B cell (primary cell): ENCODE measurements around the gene AEN. TPM values are rescaled to one million over a fixed set of nuclear protein-coding genes. Genes with fewer than 3 reads are reported as not detected.

ENCODE experiments used
- ATAC-seq: fragments of 200-7000 bp; cut with Tn5 transposase; one replicate; pipeline ENCODE4 v1.10.0; 2021; ENCODE audit warnings: low read depth, mild to moderate bottlenecking, moderate number of reproducible peaks, moderate library complexity
- CTCF ChIA-PET: fragments of 350-600 bp; sonication (Branson Sonifier 250); formaldehyde crosslinking; loops from one replicate; lab custom pipeline; 2021; ENCODE audit warnings: antibody characterized with exemption, inconsistent platforms; lab: Charles Lee
- POLR2A ChIA-PET: fragments of 350-600 bp; sonication (Branson Sonifier 250); formaldehyde crosslinking; loops from one replicate; lab custom pipeline; 2021; ENCODE audit warnings: antibody characterized with exemption; lab: Charles Lee
- DNase-seq: peaks from one replicate; pipeline ENCODE4 v3.0.0; 2013
- H2AFZ ChIP-seq: 2 replicates; pipeline ENCODE4 v1.6.1; 2012; ENCODE audit warnings: mild to moderate bottlenecking, low read depth, low read length; ENCODE audit not compliant: insufficient read depth, poor library complexity, severe bottlenecking
- H3K27ac ChIP-seq, 2 donors: 1 replicate in 1 of 2; 2 replicates in 1 of 2; pipeline ENCODE4 v1.5.1; 2012 to 2013; ENCODE audit warnings: low read length in 2 of 2, mild to moderate bottlenecking in 2 of 2, moderate library complexity in 1 of 2
- H3K27me3 ChIP-seq, 4 experiments: fragments of 200-600 bp in 1 of 4; sonication (generic) in 1 of 4; replicated peaks in 1 of 4; 1 replicate in 2 of 4; 2 replicates in 2 of 4; pipeline versions ENCODE4 v1.6.1 to v1.7.0; 2013 to 2016; ENCODE audit warnings: low read length in 3 of 4, mild to moderate bottlenecking in 2 of 4, mixed read lengths in 1 of 4, moderate library complexity in 1 of 4; ENCODE audit not compliant: insufficient read depth in 4 of 4, control insufficient read depth in 3 of 4; ENCODE audit errors: control extremely low read depth in 1 of 4
- H3K36me3 ChIP-seq, 2 experiments: replicated peaks in 1 of 2; 1 replicate in 1 of 2; 2 replicates in 1 of 2; pipeline versions ENCODE4 v1.6.1 to v1.7.1; 2013; ENCODE audit warnings: low read length in 1 of 2; ENCODE audit not compliant: insufficient read depth in 2 of 2, control insufficient read depth in 1 of 2; ENCODE audit errors: control extremely low read depth in 1 of 2, extremely low read depth in 1 of 2
- H3K4me1 ChIP-seq, 2 donors: fragments of 200-600 bp in 1 of 2; sonication (generic) in 1 of 2; 1 replicate in 1 of 2; 2 replicates in 1 of 2; pipeline versions ENCODE4 v1.5.1 to v1.6.1; 2013 to 2017; ENCODE audit warnings: low read length in 2 of 2; ENCODE audit not compliant: control insufficient read depth in 2 of 2, insufficient read depth in 2 of 2
- H3K4me2 ChIP-seq: replicated peaks from 2 replicates; pipeline ENCODE3; 2012; ENCODE audit warnings: mild to moderate bottlenecking, low read depth, low read length; ENCODE audit not compliant: poor library complexity, severe bottlenecking
- H3K4me3 ChIP-seq, 5 experiments: fragments of 200-600 bp in 1 of 5; sonication (generic) in 1 of 5; 1 replicate in 3 of 5; 2 replicates in 2 of 5; pipeline versions ENCODE4 v1.5.1 to v1.7.0; 2011 to 2016; ENCODE audit warnings: low read length in 4 of 5, mild to moderate bottlenecking in 4 of 5, low read depth in 2 of 5, control low read depth in 1 of 5, moderate library complexity in 1 of 5; ENCODE audit not compliant: insufficient read depth in 1 of 5; ENCODE audit errors: control extremely low read depth in 1 of 5, extremely low read depth in 1 of 5
- H3K79me2 ChIP-seq: fragments of 200-600 bp; sonication (generic); one replicate; pipeline ENCODE4 v1.6.0; 2016; ENCODE audit warnings: low read length; ENCODE audit not compliant: control insufficient read depth, insufficient read depth
- H3K9ac ChIP-seq: fragments of 200-600 bp; sonication (generic); 2 replicates; pipeline ENCODE4 v1.6.1; 2017; ENCODE audit warnings: mild to moderate bottlenecking, low read length, moderate library complexity
- H3K9me3 ChIP-seq, 3 donors: one replicate each; pipeline versions ENCODE4 v1.6.1 to v1.7.1; 2013; ENCODE audit warnings: low read length in 2 of 3; ENCODE audit not compliant: control insufficient read depth in 2 of 3, insufficient read depth in 1 of 3; ENCODE audit errors: control extremely low read depth in 1 of 3
- H4K20me1 ChIP-seq: 2 replicates; pipeline ENCODE4 v1.6.0; 2012; ENCODE audit warnings: mild to moderate bottlenecking, low read length; ENCODE audit not compliant: insufficient read depth, control insufficient read depth, poor library complexity, severe bottlenecking
- H3K27ac Mint-ChIP-seq: one replicate; pipeline ENCODE4 v1.8.0; 2021; ENCODE audit warnings: mixed read lengths
- H3K27me3 Mint-ChIP-seq: one replicate; pipeline ENCODE4 v1.8.0; 2021; ENCODE audit warnings: mixed read lengths
- H3K4me1 Mint-ChIP-seq: one replicate; pipeline ENCODE4 v1.8.0; 2021; ENCODE audit warnings: mixed read lengths
- H3K4me3 Mint-ChIP-seq: one replicate; pipeline ENCODE4 v1.8.0; 2021; ENCODE audit warnings: mixed read lengths
- H3K9me3 Mint-ChIP-seq: one replicate; pipeline ENCODE4 v1.8.0; 2022; ENCODE audit warnings: mixed read lengths; ENCODE audit not compliant: insufficient read depth
- EZH2 ChIP-seq: IDR thresholded peaks from 2 replicates; pipeline ENCODE4 v1.6.1; 2012; ENCODE audit warnings: borderline replicate concordance, low read depth, mild to moderate bottlenecking, moderate library complexity, low read length; ENCODE audit not compliant: insufficient read depth, poor library complexity, severe bottlenecking
- WGBS: methylation state at CpG from one replicate; pipeline ENCODE4 v1.1.5; 2013; ENCODE audit warnings: missing lambda C conversion rate; ENCODE audit not compliant: insufficient coverage; 5-methylcytosine and 5-hydroxymethylcytosine counted together
- intact Hi-C: fragments of 100-400 bp; cut with micrococcal nuclease; formaldehyde crosslinking; loops from one replicate; pipeline ENCODE4 v1.10.0; 2022
- polyA plus RNA-seq: library from polyadenylated mRNA; depleted of rRNA; stranded (reverse); fragments of >200 nt; gene quantifications from 2 replicates; pipeline ENCODE4 v1.2.3, GENCODE V29; 2012
- total RNA-seq, 2 donors: library from RNA; stranded (reverse); fragments of 120-200 nt in 1 of 2; gene quantifications; 1 replicate in 1 of 2; 2 replicates in 1 of 2; pipeline versions ENCODE4 v1.2.3 to v1.2.4, GENCODE V29; 2013 to 2022
- TF ChIP-seq, protein P1 (sequence below): fragments of 200-600 bp; IDR thresholded peaks from one replicate; pipeline ENCODE4 v1.8.0; 2022; ENCODE audit warnings: antibody characterized with exemption, mild to moderate bottlenecking

The AEN gene
- total and polyA plus RNA-seq, 2 donors (not counting 1 experiment from before 2014, with no cell fraction given): 18.5 to 42.9 TPM

DNA sequence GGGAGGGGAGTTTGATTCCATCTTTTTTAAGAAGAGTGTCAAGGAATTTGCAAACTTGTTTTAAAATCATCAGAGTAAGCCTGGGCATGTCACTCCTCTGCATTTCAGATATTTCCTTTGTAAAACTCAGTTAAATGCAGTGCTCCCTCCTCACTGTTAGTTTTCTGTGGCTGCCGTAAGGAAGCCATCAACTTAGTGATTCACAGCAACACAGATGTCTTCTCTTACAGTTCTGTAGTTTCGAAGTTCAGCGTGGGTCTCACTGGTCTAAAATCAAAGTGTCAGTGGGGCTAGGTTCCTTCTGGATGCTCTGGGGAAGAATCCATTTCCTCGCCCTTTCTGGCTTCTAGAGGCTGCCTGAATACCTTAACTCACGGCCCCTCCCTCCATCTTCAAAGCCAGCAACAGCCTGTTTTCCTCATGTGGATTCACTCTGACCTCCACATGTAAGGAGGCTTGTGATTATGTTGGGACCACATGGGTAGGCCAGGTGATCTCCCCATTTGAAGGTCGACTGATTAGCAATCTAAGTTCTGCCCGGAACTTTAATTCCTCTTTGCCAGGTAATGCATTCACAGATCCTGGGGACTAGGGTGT lies 30.1 kb downstream of the AEN start:
- peak overlapping the region; percentile 78 for H3K27ac Mint-ChIP-seq
- Histone ChIP-seq H3K27ac (peak overlapping the region; percentile 76 to 91), H3K79me2 (peaks cover 47% of the 10 kb centered on the region), H3K9me3 (peaks cover 0 to 2% (median 0%) of the 10 kb centered on the region in 3 donors), H3K36me3 (peaks cover 0 to 58% of the 10 kb centered on the region in 2 experiments), H4K20me1 (peaks cover under 1% of the 10 kb centered on the region), H3K4me1 (peaks cover 85 to 93% of the 10 kb centered on the region in 2 donors), H3K4me2 (no peak overlapping the region), H3K27me3 (no peaks in the 10 kb centered on the region), H3K4me3 (no peak overlapping the region), H2AFZ (no peak overlapping the region), H3K9ac (no peak overlapping the region)
- CTCF ChIA-PET: interaction anchor here (2.1 kb wide), 1 partner anchor 27 kb away, joined by 10 read pairs; no protein-coding TSS in a partner anchor
- WGBS: 88% methylated on average over 4 of the region's 7 CpGs
- POLR2A ChIA-PET: interaction anchor here (1.0 kb wide), 1 partner anchor 12 kb away, joined by 3 read pairs; the partner anchor contains the start of gene ISG20
- no peaks in the 10 kb centered on the region for H3K27me3 Mint-ChIP-seq
- no peak overlapping the region for H3K4me3 Mint-ChIP-seq
- no peak for TF ChIP-seq EZH2
- TF ChIP-seq, protein P1, sequence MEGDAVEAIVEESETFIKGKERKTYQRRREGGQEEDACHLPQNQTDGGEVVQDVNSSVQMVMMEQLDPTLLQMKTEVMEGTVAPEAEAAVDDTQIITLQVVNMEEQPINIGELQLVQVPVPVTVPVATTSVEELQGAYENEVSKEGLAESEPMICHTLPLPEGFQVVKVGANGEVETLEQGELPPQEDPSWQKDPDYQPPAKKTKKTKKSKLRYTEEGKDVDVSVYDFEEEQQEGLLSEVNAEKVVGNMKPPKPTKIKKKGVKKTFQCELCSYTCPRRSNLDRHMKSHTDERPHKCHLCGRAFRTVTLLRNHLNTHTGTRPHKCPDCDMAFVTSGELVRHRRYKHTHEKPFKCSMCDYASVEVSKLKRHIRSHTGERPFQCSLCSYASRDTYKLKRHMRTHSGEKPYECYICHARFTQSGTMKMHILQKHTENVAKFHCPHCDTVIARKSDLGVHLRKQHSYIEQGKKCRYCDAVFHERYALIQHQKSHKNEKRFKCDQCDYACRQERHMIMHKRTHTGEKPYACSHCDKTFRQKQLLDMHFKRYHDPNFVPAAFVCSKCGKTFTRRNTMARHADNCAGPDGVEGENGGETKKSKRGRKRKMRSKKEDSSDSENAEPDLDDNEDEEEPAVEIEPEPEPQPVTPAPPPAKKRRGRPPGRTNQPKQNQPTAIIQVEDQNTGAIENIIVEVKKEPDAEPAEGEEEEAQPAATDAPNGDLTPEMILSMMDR: no peak
- ATAC-seq: no peak
- H3K9me3 Mint-ChIP-seq: no peaks in the 10 kb centered on the region
- intact Hi-C loops: no loop called here
- no peak for DNase-seq
- H3K4me1 Mint-ChIP-seq: peaks cover 84% of the 10 kb centered on the region

DNA sequence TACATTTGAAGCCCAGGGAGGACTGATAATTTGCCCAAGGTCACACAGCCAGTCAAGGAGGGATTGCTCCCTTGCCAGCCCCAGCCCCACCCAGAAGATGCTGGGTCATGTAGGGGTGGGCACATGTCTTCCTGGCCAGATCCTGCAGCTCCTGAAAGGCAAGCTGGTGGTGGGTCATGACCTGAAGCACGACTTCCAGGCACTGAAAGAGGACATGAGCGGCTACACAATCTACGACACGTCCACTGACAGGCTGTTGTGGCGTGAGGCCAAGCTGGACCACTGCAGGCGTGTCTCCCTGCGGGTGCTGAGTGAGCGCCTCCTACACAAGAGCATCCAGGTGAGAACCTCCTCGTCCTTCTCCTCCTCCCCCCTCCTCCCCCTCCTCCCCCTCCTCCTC lies 30.8 kb downstream of the AEN start:
- Mint-ChIP-seq H3K27me3 (no peaks in the 10 kb centered on the region), H3K4me1 (peaks cover 83% of the 10 kb centered on the region), H3K27ac (peak overlapping the region; percentile 78), H3K9me3 (no peaks in the 10 kb centered on the region), H3K4me3 (no peak overlapping the region)
- WGBS: 93% methylated on average over 4 of the region's 9 CpGs
- H3K27ac ChIP-seq: peak overlapping the region; percentile 33 to 91
- ATAC-seq (no peak), DNase-seq (no peak)
- peaks cover 44% of the 10 kb centered on the region for H3K79me2 ChIP-seq
- TF ChIP-seq EZH2: no peak
- TF ChIP-seq, protein P1: no peak
- H3K36me3 ChIP-seq: peaks cover 0 to 58% of the 10 kb centered on the region in 2 experiments
- peaks cover 85 to 93% of the 10 kb centered on the region in 2 donors for H3K4me1 ChIP-seq
- ChIA-PET CTCF (no interaction called here), POLR2A (interaction anchor here (1.0 kb wide), 1 partner anchor 13 kb away, joined by 3 read pairs; the partner anchor contains the start of gene ISG20)
- no peak overlapping the region for H2AFZ ChIP-seq
- no peak overlapping the region for H3K4me3 ChIP-seq
- no peaks in the 10 kb centered on the region for H4K20me1 ChIP-seq
- H3K9ac ChIP-seq: no peak overlapping the region
- no peak overlapping the region for H3K4me2 ChIP-seq
- no peaks in the 10 kb centered on the region for H3K27me3 ChIP-seq
- H3K9me3 ChIP-seq: peaks cover 0 to 10% (median 0%) of the 10 kb centered on the region in 3 donors
- intact Hi-C loops: no loop called here
